AG09319 (cell line): ENCODE data around the gene ZNF526.
A peak's percentile ranks its signal among the peaks of the same experiment; 100 is the strongest.

Experiments
- DNase-seq: peaks from one replicate; pipeline ENCODE4 v3.0.0-alpha.2; 2010; ENCODE audit warnings: low read depth; ENCODE audit errors: extremely low read depth
- CTCF ChIP-seq: IDR thresholded peaks from 2 replicates; pipeline ENCODE4 v1.5.1; 2011; ENCODE audit warnings: low read depth, mild to moderate bottlenecking, inconsistent platforms, low read length, moderate library complexity

ZNF526 gene

GRCh38 chr19:42234364-42234763, 14.3 kb downstream of the ZNF526 start:
- no peak for TF ChIP-seq CTCF
- DNase-seq = no peak

- TF ChIP-seq CTCF = no peak
- DNase-seq = no peak
Observed at GRCh38 chr19:42235181-42235580, 15.1 kb downstream of the ZNF526 start.

- DNase-seq = no peak
Observed at GRCh38 chr19:42239544-42240220, 19.6 kb downstream of the ZNF526 start.

GRCh38 chr19:42241279-42241678, 21.2 kb downstream of the ZNF526 start:
- DNase-seq = no peak
- no peak for TF ChIP-seq CTCF

More at GRCh38 chr19:42239544-42240220, 19.6 kb downstream of the ZNF526 start:
- TF ChIP-seq CTCF = no peak

GRCh38 chr19:42242069-42242511, 22.0 kb downstream of the ZNF526 start:
- no peak for DNase-seq
- TF ChIP-seq CTCF = no peak

- peak; percentile 98 for DNase-seq
Observed at GRCh38 chr19:42242512-42243409, 22.6 kb downstream of the ZNF526 start, which contains the start of gene GSK3A. GSK3A (minus strand) TSS chr19:42242602; CDS start chr19:42242465, 137 bp downstream.

More at GRCh38 chr19:42242512-42243409, 22.6 kb downstream of the ZNF526 start, which contains the start of gene GSK3A:
- TF ChIP-seq CTCF = no peak
